Activated T-helper 1 cell treated with anti-CD3 and anti-CD28 coated beads, Interleukin-2, amount 50 U/mL, for 16 hours (primary cell): ENCODE results near the gene SLC39A11.
"Not testable (repeated sequence)": the region's sequence is repeated elsewhere in the genome, so short reads cannot be mapped to it uniquely, and the experiment has no call there.

Experiments used
- DNase-seq, 2 donors: peaks; one replicate each; pipeline ENCODE4 v3.0.0-alpha.2; 2020; ENCODE audit warnings: low read depth in 1 of 2, low spot score in 1 of 2

Gene SLC39A11

DNA sequence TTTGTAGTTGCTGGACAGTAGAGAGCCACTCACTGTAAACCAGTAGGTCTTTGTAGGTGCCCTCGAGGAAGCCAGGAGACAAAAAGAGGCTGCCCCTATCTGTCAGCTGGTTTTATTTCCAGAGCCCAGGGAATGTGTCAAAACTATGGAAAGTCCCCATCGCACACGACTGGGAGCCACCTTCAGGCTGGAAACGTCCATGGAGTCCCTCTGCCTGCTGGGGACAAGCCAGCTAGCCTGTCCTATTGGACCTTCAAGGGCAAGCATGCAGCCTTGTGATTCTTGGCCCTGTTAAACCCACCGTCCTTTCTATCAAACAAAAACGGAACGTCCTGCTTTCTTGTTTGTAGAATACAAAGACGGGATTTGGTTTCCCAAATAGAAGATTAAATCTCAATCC lies 289.8 kb downstream of the SLC39A11 start:
- DNase-seq: no peak

DNA sequence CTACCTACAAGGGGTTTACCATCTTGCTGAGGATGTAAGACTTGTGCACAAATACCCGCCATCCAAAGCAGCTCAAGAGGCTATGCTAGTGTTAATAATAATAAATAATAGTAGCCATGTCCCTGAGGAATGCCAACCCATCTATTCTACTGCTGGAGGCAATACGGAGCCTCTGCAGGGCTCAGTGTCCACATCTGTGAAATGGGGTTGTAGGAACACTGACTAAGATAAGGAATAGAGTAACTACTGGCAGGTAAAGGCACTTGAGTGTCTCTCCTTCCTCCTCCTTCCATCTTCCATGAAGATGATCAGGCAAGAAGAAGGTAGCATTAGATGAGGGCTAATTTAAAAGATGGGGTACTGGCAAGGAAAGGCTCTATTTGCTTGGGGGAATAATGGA lies 295.3 kb downstream of the SLC39A11 start:
- no peak for DNase-seq

DNA sequence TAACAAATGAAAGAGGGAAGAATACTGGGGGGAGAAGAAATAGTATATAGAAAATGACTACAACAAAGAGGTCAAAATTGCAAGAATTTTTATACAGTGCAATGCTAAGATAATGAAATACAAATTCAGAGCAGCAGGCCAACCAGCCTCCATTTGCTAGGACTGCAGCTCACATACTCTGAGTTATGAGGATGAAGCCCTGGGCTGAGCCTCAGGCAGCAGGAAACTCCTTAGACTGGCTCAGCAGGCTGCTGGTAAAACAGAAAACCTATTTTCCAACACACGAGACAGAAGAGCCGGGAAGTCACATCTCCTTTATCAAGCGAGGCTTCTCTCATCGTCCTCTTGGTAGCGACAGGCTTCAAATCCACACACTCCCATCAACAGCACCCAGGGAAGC lies 296.5 kb downstream of the SLC39A11 start:
- DNase-seq: no peak

DNA sequence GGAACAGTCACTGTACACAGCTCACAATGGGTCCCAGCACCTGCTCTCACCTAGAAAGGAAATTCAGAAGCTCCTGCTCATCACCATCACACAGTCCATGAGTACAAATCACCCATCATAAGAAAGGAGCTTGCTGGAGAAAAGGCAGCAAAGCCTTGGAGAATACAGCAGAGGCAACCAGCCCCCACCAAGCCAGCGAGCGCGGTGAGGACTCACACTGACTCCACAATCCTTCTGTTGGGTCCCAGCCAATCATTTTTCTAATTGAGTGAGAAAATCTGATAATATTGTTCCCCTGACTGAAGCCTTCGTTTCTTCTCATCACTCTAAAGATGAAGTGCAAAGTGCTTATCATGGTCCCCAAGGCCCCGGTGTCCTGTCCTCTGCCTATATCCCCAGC lies 298.3 kb downstream of the SLC39A11 start:
- DNase-seq: no peak

DNA sequence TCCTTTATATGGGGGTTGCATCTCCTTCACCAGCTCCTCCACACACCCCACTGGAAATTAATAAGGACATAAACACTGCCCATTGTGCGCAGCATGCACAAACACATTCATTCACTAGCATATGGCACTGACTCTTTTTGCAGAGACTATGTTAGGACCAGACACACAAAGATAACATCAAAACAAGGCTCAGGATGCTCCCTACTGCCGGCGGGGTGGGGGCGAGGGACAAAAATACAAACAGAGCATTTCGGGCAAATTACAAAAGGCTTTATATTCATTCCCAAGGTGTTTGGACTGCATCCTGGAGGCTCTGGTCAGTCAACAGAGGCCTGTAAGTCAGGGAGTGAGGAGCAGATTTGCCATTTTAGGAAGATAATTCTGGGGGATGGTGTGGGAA lies 299.7 kb downstream of the SLC39A11 start:
- no peak for DNase-seq

DNA sequence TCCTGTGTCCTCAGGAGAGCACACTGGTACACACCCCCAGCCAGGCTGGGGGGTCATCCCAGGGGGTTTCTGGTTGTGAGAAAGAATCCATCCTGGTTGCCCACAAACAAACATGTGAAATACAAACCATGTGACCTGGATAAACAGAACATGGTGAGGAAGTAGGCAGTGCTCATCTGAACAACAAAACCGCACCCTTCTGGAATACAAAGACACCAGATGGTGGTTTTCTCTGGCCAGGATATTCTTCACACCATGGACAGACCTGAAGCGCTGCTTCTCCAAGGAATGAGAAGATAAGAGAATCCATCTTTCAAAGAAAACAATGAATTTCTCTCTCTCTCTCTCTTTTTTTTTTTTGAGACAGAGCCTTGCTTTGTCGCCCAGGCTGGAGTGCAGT lies 302.3 kb downstream of the SLC39A11 start:
- DNase-seq: no peak

DNA sequence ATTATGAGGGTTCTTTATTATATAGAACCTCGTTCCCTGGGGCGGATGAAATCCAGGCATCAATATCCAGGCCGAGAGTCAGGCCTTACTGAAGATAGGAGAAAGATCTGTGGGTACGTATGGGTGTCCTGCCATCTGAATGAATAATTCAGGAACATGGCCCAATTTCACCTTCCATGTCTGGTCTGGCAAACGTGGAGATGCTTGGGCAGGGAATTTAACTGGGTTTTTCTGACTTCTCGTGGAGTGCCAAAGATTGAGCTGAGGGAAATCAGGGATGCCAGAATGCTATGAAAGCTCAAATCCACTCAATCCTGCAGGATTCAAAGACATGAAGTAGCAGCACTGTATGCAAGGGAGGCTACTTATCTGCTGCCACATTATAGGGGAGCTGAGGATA lies 302.8 kb downstream of the SLC39A11 start:
- DNase-seq: no peak

DNA sequence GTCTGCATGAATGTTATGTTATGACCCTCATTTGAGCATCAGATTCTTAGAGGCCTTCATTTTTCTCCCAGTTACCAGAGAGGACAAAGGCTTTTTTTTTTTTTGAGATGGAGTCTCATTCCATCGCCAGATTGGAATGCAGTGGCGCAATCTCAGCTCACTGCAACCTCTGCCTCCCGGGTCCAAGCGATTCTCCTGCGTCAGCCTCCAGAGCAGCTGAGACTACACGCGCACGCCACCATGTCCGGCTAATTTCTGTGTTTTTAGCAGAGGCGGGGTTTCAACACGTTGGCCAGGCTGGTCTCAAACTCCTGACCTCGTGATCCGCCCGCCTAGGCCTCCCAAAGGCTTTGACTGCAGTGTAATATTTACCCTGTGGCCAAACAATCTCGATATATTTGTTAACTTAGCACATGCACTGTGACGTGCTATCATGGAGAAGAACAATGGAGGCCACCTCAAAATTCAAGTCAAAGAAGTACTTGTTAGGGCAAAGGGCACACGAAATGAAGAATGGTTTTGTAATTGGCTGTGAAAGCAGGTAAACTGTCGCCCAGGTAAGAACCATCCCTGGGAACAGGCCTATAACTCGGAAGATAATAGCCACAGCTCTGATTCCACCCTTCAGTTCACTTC lies 303.4 kb downstream of the SLC39A11 start:
- DNase-seq: no peak

DNA sequence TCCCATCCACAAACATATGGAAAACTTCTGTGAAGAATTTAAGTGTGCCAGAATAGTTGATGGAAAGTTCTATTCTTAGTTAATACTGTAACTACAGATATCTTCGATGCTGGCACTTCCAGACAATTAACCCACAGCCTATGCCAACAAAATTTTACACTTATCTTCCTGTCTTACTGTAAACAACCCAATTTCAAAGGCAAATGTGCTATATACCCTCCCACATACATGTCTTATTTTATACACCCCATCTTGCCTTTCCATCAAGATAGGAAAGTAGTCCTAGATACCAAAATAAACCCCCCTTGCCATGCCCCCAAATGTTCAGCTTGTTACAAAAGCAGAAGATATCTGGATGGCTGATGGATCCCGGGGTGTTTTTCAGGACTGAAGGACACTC lies 306.3 kb downstream of the SLC39A11 start:
- DNase-seq: no peak

DNA sequence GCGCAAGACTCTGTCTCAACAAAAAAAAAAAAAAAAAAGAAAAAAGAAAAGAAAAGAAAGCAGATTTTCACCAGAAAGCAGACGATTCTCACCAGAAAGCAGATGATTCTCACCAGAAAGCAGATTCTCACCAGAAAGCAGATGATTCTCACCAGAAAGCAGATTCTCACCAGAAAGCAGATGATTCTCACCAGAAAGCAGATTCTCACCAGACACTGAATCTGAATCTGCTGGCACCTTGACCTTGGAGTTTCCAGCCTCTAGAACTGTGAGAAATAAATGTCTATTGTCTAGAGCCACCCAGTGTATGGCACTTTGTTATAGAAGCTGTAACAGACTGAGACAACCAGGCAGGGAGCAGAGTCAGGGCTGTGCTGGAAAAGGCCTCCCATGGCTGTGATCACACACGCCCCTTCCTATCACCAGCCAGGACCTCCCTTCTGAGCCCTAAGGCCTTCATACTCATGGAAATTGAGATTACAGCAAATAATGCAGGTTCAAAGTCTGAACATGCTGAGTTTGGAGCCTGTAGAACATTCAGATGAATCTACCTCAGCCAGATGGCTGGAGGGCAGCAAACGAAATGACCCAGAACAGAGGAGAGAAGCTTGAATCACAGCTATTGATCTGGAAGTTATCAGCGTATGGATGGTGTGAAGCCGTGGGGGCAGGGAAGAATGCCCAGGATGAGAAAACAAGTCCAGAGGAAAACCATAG lies 309.3 kb downstream of the SLC39A11 start:
- no peak for DNase-seq

DNA sequence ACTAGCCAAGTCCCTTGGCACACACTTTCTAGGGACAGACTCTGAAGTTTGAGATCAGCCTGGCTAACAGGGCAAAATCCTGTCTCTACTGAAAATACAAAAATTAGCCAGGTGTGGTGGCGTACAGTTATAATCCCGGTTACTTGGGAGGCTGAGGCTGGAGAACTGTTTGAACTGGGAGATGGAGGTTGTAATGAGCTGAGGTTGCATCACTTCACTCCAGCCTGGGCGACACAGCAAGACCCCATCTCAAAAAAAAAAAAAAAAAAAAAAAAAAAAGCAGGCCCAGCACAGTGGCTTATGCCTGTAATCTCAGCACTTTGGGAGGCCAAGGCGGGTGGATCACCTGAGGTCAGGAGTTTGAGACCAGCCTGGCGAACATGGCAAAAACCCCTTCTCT lies 310.1 kb downstream of the SLC39A11 start:
- DNase-seq: not testable (repeated sequence)

DNA sequence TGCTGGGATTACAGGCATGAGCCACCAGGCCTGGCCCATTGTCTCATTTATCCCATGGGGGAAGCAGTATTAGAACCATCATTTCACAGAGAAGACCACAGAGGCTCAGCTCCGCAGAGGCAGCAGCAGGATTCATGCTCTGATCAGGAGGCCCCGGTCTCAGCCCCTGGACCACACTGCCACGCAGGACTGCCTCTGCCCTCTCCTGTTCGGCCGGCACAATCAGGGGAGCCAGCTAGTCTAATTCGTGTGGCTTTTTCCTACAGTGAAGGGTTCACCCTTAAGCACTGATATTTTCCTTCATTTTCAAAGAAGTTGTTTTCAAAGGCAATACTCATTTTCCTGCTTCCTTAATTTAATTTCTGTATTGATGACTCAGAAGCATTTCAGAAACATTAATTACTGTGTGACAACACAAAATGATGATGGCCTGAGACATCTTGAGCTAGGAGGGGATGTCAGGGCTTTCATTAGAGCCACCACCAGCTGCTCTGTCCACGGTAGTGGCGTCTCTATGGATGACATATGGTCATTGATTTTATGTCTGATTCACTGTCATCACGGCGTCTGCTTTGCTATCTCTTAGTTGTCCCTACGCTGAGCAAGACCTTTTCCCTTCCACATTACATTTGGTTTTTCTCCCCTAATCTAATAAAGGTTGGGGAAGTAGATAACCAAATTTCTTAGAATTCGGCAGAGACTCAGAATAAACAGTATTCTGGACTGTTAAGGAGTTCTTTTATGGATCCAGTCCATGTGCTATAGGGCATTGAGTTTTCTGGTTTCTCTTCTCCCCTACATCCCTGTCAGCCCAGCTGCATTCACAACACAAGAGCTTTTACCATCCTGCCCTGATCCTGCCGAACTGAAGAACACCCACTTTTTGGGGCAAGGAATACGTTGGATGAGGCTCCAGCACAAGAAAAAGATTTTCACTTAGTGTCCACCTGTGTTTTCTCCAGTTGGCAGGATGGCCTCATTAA lies 314.0 kb downstream of the SLC39A11 start:
- DNase-seq: no peak

DNA sequence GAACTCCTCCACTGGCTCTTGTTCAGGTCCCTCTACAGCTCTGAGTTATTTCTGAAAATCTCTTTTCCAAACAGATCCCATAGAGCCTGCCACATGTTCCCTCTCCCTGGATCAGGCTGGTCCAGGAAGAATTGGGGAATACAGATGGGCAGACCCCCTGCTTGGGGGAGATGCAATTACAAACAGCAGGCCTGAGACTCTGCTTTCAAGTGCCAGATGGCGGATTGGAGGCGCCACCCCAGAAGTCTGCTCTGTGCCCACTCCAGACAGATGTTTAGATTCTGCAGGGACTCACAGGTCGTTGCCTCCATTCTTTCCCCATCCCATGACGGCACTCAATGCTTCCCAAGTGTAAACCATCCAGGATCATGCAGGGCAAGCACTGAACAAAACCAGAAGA lies 316.6 kb downstream of the SLC39A11 start:
- no peak for DNase-seq

DNA sequence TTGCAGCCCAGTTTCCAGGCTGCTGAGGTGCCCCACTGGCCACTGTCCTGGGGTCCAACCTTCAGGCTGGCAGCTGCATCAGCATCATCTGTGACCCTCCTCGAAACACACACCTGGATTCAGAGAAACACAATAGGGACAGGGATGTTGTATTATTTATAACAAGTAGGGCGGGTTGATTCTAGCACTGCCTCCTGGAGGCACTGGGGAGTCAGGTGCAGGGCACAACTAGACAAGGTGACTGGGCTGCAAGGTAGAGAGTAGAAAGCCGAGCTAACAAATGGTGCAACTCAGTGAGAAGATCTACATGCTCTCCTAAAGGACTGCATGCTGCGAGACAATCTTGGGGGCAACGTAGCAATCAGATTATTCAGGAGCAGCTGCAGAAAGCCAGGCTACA lies 317.3 kb downstream of the SLC39A11 start:
- no peak for DNase-seq

DNA sequence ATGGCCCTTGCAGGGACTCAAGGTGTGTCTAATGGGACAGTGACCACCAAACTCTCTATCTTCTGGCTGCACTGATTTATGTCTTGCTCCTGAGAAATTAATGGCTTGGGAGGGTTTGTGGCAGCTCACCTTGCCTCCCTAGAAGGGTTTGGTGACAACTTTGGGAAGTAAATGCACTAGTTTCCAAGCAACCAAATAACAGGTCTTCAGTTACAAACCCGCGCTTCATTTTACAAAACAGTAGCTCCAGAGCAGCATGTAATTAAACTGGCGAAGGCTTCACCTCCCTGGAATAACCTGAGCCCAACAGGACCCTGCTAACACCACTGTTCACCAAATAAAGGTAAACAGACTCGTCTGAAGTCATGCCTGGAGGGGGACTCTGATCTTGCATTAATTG lies 318.3 kb downstream of the SLC39A11 start:
- no peak for DNase-seq

DNA sequence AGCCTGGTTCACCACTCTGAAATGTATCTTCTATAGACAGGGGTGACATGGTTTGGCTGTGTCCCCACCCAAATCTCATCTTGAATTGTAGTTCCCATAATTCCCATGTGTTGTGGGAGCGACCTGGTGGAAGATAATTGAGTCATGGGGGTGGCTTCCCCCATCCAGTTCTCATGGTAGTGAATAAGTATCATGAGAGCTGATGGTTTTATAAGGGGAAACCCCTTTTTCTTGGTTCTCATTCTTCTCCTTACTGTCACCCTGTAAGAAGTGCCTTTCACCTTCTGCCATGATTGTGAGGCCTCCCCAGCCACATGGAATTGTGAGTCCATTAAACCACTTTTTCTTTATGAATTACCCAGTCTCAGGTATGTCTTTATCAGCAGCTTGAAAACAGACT lies 319.3 kb downstream of the SLC39A11 start:
- not testable (repeated sequence) for DNase-seq

DNA sequence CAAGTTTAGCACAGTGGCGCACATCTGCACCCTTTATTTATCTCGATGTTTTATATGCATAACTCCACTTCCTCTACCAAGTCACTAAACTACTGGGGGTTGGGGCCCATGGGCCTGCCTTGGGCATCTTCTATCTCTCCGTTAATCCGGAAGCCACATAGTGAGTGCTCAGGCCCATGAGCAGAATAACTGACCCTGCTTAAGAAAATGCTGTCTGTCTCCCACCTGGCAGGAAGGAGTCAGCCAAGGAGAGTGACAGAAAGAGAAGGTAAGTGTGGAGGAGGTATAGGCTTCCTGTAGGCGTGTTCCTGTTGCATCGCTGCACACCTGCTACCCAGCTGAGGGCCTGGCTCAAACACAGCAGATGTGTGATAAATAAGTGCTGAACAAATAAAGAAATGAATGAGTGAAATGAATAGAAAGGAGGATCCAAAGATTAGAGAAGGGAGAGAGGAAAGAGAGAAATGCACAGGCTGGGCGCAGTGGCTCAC lies 320.1 kb downstream of the SLC39A11 start:
- DNase-seq: no peak

DNA sequence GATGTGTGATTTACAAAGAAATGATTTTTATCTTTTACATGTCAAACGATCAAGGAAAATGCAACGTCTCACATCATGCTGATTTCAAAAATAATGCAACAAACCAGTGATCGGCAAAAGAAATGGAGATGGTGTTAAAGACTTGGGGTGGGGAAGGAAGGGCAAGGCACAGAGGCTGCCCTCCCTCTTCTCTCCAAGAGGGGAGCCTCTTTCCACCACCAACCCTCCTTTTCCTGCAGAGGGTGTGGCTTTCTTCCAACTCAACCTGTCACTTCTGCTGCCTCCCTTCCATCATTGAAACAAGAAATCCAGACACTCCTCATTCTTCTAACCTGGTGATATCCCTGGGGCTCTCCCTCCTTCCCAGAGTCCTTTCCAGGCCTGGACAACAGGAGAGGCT lies 320.8 kb downstream of the SLC39A11 start:
- no peak for DNase-seq

DNA sequence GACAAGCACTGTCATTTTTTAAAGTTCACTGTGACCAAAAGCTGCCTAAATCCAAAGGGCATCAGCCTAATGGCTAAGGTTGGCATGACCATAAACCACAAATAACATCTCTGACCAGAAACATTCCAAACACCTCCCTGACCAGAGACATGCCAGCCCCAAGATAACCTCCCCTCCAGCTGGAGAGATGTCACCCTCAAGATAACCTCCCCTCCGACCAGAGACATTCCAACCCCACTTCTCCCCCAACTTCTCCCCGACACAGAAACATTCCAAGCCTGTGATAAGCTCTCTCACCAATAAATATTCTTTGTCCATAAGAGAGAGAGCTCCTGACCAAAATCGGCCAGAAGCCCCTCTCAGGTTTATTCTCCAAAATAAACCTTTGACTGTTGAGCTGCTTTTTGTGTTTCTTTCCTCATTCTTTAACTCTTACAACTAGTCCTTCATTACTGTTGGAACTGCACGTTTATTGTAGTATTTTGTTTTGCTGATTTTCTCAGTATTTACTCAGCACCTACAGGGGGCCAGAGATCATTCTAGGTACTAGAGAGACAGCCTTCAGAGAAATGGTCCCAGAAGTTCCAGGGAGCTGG lies 325.6 kb downstream of the SLC39A11 start:
- no peak for DNase-seq

DNA sequence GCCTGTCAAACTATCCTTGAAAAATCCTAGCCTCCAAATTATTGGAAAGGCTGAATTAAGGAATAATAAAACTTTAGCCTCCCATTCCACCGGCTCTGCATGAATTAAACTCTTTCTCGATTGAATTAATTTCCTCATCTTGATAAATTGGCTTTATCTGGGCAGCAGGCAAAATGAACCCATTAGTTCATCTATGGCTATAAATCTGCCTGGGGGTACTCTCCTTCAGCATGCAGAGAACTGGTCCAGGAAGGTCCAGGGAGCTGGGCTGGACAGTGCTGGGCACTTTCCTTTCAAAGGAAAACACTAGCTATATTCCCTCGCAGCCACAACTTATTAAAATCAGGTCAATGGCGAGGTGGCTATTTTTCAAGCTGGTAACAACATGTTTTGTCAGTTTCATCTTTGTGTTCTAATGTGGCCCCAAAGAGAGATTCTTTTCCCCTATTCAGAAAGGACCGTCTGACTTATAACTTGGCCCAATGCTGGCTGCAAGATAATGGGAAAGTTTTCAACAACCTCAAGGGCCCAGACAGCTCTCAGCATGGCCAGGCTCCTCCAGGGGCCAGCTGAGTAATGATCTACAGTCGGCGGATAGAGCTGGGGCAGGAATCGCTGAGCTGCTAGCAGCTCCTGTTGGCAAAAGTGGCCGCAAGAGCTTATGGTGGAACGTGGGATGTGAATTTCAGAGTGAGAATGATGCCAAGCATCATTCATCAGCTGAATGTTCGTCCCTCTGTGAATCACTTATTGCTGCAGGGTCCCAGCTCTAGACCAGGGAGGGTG lies 326.9 kb downstream of the SLC39A11 start:
- DNase-seq: no peak

DNA sequence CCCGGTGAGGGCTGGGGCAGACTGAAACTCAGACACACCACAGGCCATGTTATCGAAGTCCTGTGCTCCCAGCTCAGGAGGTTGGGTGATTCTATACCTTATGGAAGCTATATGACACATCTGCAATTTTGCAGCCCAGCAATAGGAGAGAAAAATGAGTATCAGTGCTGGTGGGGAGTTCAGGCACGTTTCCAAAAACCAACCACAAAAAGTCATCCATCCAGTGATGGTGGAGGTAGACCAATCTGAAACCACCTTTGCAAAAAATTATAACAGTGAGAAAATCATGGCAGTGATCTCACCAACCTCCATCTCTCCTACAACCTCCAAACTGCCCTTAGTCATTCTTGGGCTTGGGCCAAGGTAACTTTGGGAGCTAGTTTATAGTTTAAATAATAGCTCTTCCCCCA lies 327.9 kb downstream of the SLC39A11 start:
- DNase-seq: no peak
